ENCODE data around the gene CLDN1. TPM values are rescaled to one million over a fixed set of nuclear protein-coding genes. Genes with fewer than 3 reads are reported as not detected.

The CLDN1 gene
- total and polyA plus RNA-seq, 2 of the 8 experiments (the other 6 are each of a cell fraction or from before 2014, with no cell fraction given): 3.1 to 6.1 TPM

GRCh38 chr3:190321789-190322603 is at the start of gene CLDN1 (continued):
- TF ChIP-seq SIN3A (conservative IDR thresholded peaks at IDR 0.05 in 1 of 2, IDR thresholded peaks at IDR 0.05 in 1 of 2; ENCODE audit: low read depth in 1 of 2, low read length in 2 of 2): peak in 1 of 2 experiments; percentile 55; a peak in 1 of 4 replicates
- TF ChIP-seq JUND (IDR thresholded peaks at IDR 0.05; ENCODE audit: low read length): no peak
- peak; percentile 76 to 87 for TF ChIP-seq RAD21 (IDR thresholded peaks at IDR 0.05 in 1 of 2, conservative IDR thresholded peaks at IDR 0.05 in 1 of 2; ENCODE audit: low read depth in 2 of 2, low read length in 2 of 2)
- TF ChIP-seq CEBPB (IDR thresholded peaks at IDR 0.05; ENCODE audit: low read depth, low read length): no peak
- TF ChIP-seq YY1 (IDR thresholded peaks at IDR 0.05; ENCODE audit: low read depth, low read length): 0 out of 2 replicates have a peak, but pooled peaks have one; percentile 53
- TF ChIP-seq TAF1 (IDR thresholded peaks at IDR 0.05; ENCODE audit: low read depth, low read length): peak; percentile 91
- no peak for TF ChIP-seq SAP30 (IDR thresholded peaks at IDR 0.05; ENCODE audit: insufficient read depth, insufficient replicate concordance, low read length)
- peak in 1 of 2 experiments; percentile 85; a peak in 2 of 3 replicates for TF ChIP-seq POLR2A (IDR thresholded peaks at IDR 0.05; ENCODE audit: control extremely low read depth in 1 of 2, low read depth in 2 of 2, low read length in 2 of 2)
- peak; percentile 74 to 98 (median 84) for TF ChIP-seq CTCF (IDR thresholded peaks at IDR 0.05; ENCODE audit: control extremely low read depth in 1 of 3, insufficient read depth in 1 of 3, low read depth in 1 of 3, low read length in 3 of 3)
- peak; percentile 93 for TF ChIP-seq TBP (IDR thresholded peaks at IDR 0.05; ENCODE audit: low read depth, low read length)
- TF ChIP-seq SP4 (IDR thresholded peaks at IDR 0.05; ENCODE audit: low read length): no peak
- TF ChIP-seq NANOG (IDR thresholded peaks at IDR 0.05; ENCODE audit: insufficient read depth, low read depth, low read length, poor library complexity, severe bottlenecking): peak; percentile 44
- no peak for TF ChIP-seq RFX5 (IDR thresholded peaks at IDR 0.05; ENCODE audit: borderline replicate concordance, low read depth, low read length)
- peak; percentile 41 for TF ChIP-seq MAX (IDR thresholded peaks at IDR 0.05)
- TF ChIP-seq EZH2 (IDR thresholded peaks at IDR 0.05; ENCODE audit: low read depth, low read length, severe bottlenecking): peak; percentile 22
- TF ChIP-seq ASH2L (IDR thresholded peaks at IDR 0.05; ENCODE audit: low read length): peak; percentile 79
- no peak for TF ChIP-seq RXRA (IDR thresholded peaks at IDR 0.05; ENCODE audit: insufficient read depth, low read depth, low read length)
- peak; percentile 97 for TF ChIP-seq KDM4A (IDR thresholded peaks at IDR 0.05; ENCODE audit: low read depth, low read length, severe bottlenecking)
- peak; percentile 76 for TF ChIP-seq TAF7 (optimal IDR thresholded peaks at IDR 0.05; ENCODE audit: borderline replicate concordance, low read depth, low read length)

All from H1 (cell line).